HCT116 (cell line): ENCODE measurements around the gene FCHSD2.

ENCODE experiments used
- CEBPB ChIP-seq: IDR thresholded peaks from 2 replicates; pipeline ENCODE4 v1.6.1; 2012; ENCODE audit warnings: low read depth
- CTCF ChIP-seq, 3 experiments: fragments of 200-600 bp in 1 of 3; sonication (generic) in 1 of 3; IDR thresholded peaks in 2 of 3; conservative IDR thresholded peaks in 1 of 3; 2 replicates each; pipeline ENCODE4 v1.5.1; 2012 to 2017; ENCODE audit warnings: low read depth in 2 of 3, low read length in 2 of 3, antibody characterized with exemption in 1 of 3, borderline replicate concordance in 1 of 3, control low read depth in 1 of 3, mild to moderate bottlenecking in 1 of 3, mixed read lengths in 1 of 3, mixed run types in 1 of 3, moderate library complexity in 1 of 3; ENCODE audit not compliant: insufficient read depth in 1 of 3
- EZH2 ChIP-seq: fragments of 200-600 bp; sonication (generic); IDR thresholded peaks from 2 replicates; pipeline ENCODE4 v1.6.1; 2017; ENCODE audit warnings: antibody characterized with exemption, mixed run types
- SIN3A ChIP-seq: IDR thresholded peaks from 2 replicates; pipeline ENCODE4 v1.6.1; 2012; ENCODE audit warnings: low read depth

GRCh38 chr11:72863916-72864315, 278.2 kb downstream of the FCHSD2 start:
- TF ChIP-seq CEBPB (no peak), CTCF (IDR thresholded peaks at IDR 0.05 in 2 of 3, conservative IDR thresholded peaks at IDR 0.05 in 1 of 3; ENCODE audit: borderline replicate concordance in 1 of 3, insufficient read depth in 1 of 3, low read depth in 2 of 3, low read length in 2 of 3) (no peak), SIN3A (no peak), EZH2 (no peak)
